ENCODE measurements around the gene AKAP12. TPM values are rescaled to one million over a fixed set of nuclear protein-coding genes. Genes with fewer than 3 reads are reported as not detected.

Gene AKAP12, protein sequence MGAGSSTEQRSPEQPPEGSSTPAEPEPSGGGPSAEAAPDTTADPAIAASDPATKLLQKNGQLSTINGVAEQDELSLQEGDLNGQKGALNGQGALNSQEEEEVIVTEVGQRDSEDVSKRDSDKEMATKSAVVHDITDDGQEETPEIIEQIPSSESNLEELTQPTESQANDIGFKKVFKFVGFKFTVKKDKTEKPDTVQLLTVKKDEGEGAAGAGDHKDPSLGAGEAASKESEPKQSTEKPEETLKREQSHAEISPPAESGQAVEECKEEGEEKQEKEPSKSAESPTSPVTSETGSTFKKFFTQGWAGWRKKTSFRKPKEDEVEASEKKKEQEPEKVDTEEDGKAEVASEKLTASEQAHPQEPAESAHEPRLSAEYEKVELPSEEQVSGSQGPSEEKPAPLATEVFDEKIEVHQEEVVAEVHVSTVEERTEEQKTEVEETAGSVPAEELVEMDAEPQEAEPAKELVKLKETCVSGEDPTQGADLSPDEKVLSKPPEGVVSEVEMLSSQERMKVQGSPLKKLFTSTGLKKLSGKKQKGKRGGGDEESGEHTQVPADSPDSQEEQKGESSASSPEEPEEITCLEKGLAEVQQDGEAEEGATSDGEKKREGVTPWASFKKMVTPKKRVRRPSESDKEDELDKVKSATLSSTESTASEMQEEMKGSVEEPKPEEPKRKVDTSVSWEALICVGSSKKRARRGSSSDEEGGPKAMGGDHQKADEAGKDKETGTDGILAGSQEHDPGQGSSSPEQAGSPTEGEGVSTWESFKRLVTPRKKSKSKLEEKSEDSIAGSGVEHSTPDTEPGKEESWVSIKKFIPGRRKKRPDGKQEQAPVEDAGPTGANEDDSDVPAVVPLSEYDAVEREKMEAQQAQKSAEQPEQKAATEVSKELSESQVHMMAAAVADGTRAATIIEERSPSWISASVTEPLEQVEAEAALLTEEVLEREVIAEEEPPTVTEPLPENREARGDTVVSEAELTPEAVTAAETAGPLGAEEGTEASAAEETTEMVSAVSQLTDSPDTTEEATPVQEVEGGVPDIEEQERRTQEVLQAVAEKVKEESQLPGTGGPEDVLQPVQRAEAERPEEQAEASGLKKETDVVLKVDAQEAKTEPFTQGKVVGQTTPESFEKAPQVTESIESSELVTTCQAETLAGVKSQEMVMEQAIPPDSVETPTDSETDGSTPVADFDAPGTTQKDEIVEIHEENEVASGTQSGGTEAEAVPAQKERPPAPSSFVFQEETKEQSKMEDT (N-terminal part only)
- total RNA-seq = 4.4 and 5.1 TPM in 2 replicates

DNA sequence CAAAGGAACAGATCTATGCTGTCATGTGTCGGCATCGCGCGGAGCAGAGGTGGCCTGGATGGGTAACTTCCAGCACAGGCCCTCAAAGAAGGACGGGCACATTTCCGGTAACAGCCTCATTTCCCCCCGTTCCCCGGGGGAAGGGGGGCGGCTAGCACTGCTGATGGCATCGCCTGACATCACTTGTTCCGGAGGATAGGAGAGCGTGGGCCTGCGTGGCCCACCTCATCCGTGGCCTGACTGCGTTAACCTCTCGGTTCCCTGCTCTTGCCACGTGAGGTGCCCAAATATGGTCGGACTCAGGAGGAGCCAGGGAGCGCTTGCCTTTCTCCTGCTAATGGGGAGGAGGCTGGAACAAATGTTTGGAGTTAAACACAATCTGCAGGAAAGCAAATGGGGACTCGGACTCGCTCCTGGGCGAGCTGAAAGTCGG is at the start of gene AKAP12:
Gene AKAP12, plus strand, starts transcription at position 365 of the 433 bp plus-strand sequence. CDS start 596 bp downstream, outside the sequence.

DNA sequence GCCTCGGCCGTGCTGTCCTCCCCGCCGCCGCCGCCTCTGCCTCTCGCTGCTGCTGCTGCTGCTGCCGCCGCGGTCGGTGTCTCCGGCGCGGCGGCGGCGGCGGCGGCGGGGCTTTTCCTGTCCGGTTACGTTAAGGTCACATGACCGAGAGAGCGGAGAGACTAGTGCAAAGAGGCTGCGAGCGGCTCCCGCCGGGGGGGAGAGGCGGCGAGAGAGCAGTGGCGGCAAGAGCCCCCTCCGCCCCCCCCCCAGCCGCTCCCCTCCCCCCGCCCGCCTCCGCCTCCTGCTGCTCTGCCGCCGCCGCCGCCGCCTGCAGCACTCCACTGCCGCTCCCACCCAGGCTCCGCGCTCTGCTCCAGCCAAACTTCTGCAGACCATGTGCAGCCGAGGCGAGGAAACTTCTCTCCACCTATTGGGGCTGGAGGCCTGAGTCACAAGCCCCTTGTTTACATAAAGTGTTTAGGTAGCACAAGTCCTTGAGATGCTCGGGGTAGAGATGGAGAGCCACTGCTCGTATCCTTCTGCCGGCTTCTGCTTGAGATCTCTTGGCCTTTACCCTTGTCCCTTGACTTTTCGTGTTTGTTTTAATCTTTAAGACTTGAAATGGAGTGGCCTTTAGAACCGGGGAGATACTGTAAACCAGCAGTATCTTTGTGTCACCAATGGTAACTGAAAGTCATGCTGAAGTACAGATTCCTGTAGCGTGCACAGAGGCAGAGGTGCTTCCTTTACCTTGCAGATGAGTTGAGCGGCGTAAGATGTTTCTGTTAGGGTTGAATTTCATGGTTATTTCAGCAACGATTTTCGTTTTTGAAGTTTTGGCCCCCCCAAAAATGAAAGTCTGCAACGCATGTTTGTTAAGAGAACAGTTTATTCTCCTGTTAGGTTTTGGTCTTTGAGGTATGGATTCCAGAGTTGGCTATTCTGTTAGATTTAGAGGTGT is 152.0 kb downstream of the AKAP12 start, which contains the start of gene ZBTB2:
Gene ZBTB2, minus strand, starts transcription at position 89 of the 943 bp plus-strand sequence. CDS start 17,922 bp downstream, outside the sequence.

Small RNA genes within 50 kb of the gene (small RNA-seq; reads per million reads assigned to genes)
- gene RF00019 (not detected), gene RNU6-1247P (not detected), gene RNU6-300P (not detected), gene RNY4P20 (8.9 reads per million, percentile 94 among the genes with 10 or more reads in this experiment)

Other genes with a start within 250 kb of the AKAP12 start
- gene ZBTB2, start 151.6 kb downstream of the AKAP12 start, total RNA-seq = 9.4 and 9.7 TPM in 2 replicates
- gene RMND1, start 212.2 kb downstream of the AKAP12 start, total RNA-seq = 26.2 and 45.1 TPM in 2 replicates